PC-9 (cell line): ENCODE results near the gene TMEM37.

Experiments
- CTCF ChIP-seq: fragments of 200-600 bp; sonication (generic); conservative IDR thresholded peaks from 2 replicates; pipeline ENCODE4 v1.6.1; 2017; ENCODE audit warnings: mixed run types, antibody characterized with exemption, mild to moderate bottlenecking, moderate library complexity
- EZH2 ChIP-seq: fragments of 200-600 bp; sonication (generic); IDR thresholded peaks from 2 replicates; pipeline ENCODE4 v1.8.0; 2017; ENCODE audit warnings: antibody characterized with exemption, low read depth

- no peak for TF ChIP-seq CTCF
- TF ChIP-seq EZH2: no peak
These were observed 2.1 kb downstream of the TMEM37 start for GRCh38 chr2:119433636-119434327.
